GM12872 (cell line): ENCODE measurements around the gene EWSR1.

Experiments
- TF ChIP-seq, protein P1 (sequence below): IDR thresholded peaks from 3 replicates; pipeline ENCODE4 v1.5.1; 2011; ENCODE audit warnings: low read depth, mild to moderate bottlenecking, low read length, moderate library complexity; ENCODE audit not compliant: insufficient read depth

The EWSR1 gene

DNA sequence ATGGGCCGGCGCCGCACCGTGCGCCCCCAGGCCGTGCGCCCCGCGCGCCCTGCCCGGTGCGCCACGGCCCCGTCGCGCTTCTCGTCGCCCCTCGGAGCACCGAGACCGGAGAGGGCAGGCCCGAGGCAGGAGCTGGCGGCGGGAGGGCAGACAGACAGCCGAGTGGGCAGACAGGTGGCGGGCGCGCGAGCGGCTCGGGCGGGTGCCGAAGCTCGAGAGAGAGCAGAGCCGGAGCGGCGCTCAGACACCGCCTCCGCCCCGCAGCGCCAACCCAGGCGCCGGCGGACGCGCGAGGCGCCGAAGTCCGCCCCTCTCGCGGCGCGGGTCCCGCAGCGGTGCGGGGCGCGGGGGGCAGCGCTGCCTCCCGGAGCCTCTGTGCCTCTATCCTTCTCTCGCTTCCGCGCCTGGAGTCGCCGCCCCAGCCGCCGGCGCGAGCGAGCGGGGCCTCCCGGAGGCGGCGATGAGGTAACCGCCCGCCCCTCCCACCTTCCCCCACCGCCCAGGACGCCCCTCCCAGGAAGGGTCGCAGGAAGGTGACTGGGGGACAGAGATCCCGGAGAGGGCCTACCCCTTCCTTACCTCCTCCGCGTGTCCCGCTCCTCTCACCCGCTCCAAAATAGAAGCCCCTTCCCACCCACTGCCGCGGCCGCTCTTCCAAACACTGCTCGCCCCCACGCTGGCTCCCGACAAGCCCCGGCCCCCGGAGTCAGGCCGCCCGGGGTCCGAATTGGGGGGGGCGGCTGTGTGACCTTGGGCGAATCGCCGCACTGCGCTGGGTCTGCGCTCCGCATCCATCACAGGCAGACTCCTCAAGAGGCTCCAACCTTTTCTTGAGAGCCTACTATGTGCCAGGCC, 47.4 kb downstream of the EWSR1 start, which contains the start of gene RASL10A:
TSS of gene RASL10A (minus strand) at position 412 of the 855 bp plus-strand sequence. CDS start 451 bp downstream, outside the sequence.
- TF ChIP-seq, protein P1, sequence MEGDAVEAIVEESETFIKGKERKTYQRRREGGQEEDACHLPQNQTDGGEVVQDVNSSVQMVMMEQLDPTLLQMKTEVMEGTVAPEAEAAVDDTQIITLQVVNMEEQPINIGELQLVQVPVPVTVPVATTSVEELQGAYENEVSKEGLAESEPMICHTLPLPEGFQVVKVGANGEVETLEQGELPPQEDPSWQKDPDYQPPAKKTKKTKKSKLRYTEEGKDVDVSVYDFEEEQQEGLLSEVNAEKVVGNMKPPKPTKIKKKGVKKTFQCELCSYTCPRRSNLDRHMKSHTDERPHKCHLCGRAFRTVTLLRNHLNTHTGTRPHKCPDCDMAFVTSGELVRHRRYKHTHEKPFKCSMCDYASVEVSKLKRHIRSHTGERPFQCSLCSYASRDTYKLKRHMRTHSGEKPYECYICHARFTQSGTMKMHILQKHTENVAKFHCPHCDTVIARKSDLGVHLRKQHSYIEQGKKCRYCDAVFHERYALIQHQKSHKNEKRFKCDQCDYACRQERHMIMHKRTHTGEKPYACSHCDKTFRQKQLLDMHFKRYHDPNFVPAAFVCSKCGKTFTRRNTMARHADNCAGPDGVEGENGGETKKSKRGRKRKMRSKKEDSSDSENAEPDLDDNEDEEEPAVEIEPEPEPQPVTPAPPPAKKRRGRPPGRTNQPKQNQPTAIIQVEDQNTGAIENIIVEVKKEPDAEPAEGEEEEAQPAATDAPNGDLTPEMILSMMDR: no peak

DNA sequence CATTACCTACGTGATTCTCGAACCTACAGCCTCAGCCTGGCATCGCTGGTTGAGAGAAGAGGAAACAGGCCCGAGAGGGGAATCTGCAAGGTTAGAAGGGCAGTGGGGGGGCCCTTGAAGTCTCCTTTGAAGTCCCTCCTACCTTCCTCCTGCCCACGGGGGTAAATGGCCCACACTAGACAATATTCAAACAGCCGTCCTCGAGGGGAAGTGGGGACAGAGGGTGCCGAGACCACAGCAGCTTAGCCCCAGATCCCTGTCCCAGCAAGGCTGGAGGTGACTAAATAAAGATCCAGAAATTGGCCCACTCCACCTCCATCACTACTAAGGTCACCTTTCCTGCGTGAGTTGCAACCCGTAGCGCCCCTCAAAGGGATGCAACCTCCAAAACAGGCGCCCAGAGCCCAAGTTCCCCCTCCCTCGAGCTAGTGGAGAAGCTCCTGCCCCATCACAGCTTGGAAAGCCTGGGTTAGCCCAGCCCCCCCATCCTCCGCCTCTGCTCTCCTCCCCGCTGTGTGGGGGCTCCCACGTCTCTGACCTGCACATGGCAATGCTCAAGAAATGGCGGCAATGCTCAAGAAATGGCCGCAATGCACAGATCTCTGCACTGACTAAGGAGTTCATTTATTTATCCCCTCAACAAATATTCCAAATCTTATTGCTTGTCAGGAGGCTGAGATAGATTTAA, 48.2 kb downstream of the EWSR1 start:
- TF ChIP-seq, protein P1: no peak

DNA sequence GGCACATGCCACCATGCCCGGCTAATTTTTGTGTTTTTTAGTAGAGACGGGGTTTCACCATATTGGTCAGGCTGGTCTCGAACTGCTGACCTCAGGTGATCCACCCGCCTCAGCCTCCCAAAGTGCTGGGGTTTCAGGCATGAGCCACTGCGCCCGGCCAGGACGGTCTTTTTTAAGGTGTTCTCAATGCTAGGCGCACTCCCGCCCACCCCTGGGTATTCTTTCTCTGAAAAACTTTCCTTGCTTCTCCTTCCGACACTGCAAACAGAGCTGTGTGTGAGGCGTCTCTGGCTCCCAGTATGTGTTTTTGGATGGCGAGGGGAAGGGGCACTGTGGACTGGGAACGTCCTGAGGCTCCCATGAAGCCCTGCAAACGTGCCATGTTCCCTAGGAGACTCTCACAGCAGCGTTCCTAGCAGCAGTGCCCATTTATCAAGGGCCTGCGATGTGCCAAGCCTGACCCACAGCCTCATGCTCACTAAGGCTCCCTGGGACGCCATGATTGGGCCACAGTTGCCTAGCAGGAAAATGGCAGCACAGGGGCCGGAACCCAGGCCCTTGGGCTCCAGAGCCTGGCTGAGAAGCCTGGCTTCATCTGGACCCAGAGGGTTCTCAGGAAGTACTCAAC, 49.9 kb downstream of the EWSR1 start:
- TF ChIP-seq, protein P1: no peak

DNA sequence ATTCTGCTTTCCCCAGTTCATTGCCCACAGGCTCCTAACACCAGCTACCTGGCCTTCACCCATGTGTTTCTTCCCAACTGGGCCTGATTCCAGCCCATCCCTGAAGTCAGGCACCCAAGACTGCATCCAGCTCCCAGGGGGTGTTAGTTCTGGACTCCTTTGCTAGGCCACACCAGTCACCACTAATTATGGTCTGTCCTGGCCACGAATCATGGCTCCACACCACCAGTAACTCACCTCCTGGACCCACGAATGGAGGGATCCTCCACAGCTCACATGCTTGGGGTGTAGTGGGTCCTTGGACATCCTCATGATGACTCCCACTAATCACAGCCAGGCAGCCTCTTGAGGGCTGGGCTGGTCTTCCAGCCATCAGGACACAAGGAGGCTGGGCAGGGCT, 51.0 kb downstream of the EWSR1 start:
- TF ChIP-seq, protein P1: no peak

DNA sequence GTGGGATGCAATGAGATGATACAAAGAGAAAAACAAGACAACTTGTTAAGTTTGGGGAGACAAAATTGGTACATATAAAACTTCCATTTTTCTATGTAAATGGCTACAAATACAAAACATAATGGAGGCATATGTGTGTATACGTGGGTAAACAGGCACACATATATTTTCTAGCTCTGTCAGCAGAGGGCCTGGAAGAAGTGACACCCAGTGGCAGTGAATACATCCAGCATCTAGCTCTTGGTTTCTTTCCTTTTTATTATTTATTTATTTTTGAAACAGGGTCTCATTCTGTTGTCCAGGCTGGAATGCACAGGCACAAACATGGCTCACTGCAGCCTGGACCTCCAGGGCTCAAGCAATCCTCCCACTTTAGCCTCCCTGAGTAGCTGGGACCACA, 52.5 kb downstream of the EWSR1 start:
- TF ChIP-seq, protein P1: 0 out of 3 replicates have a peak, but pooled peaks have one; percentile 14

DNA sequence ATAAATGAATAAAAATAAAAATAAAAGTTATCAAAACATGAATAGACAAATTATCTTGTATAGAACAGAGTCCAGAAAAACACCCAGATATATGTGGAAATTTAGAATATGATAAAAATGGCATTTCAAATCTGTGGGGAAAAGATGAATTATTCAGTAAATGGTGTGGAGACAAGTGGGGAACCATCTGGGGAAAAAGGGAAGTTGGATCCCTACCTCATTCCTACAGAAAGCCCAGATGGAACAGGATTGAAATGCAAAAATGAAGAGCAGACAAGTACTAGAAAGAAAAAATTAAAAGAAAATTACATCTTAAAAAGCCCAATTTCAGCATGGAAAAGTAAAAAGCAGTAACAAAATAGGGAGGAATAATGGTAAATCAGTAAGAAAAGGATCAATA, 55.6 kb downstream of the EWSR1 start:
- TF ChIP-seq, protein P1: no peak

DNA sequence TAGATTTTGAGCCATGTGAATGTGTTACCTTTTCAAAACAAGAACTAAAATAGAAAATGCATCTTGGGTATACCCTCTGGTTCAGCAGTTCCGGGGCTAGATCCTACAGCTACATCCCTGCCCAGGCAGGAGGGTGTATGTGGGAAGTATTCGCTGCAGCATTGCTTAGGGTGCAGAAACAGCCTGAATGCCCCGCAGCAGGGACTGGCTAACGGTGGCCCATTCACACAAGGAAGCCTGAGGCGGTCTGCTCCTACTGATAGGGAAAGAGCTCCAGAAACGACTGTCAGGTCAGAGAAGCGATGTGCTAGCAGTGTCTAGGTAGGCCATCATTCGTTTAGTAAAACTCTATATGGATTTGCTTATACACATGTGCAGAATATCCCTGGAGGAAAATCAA, 57.3 kb downstream of the EWSR1 start:
- TF ChIP-seq, protein P1: no peak
